Large intestine (tissue), 3 donors: ENCODE results near the gene PLEKHG3. TPM values are rescaled to one million over a fixed set of nuclear protein-coding genes. Genes with fewer than 3 reads are reported as not detected.

Experiments used
- DNase-seq, 2 donors: peaks; one replicate each; pipeline versions ENCODE4 v3.0.0 to v3.0.0-alpha.2; 2013
- H3K27ac ChIP-seq: one replicate; pipeline ENCODE4 v1.5.1; 2013; ENCODE audit warnings: low read length
- H3K27me3 ChIP-seq: 2 replicates; pipeline ENCODE4 v1.6.1; 2013; ENCODE audit warnings: low read length; ENCODE audit not compliant: control insufficient read depth, insufficient read depth
- H3K36me3 ChIP-seq: 2 replicates; pipeline ENCODE4 v1.6.1; 2013; ENCODE audit warnings: low read length; ENCODE audit not compliant: control insufficient read depth, insufficient read depth
- H3K4me1 ChIP-seq: one replicate; pipeline ENCODE4 v1.6.1; 2013; ENCODE audit warnings: low read length; ENCODE audit not compliant: control insufficient read depth, insufficient read depth
- H3K4me3 ChIP-seq: one replicate; pipeline ENCODE4 v1.5.1; 2013; ENCODE audit warnings: low read length
- H3K9me3 ChIP-seq: one replicate; pipeline ENCODE4 v1.6.1; 2013; ENCODE audit warnings: mild to moderate bottlenecking, low read depth, low read length, moderate library complexity; ENCODE audit not compliant: control insufficient read depth
- WGBS: methylation state at CpG from one replicate; pipeline ENCODE4 v1.1.5; 2013; ENCODE audit warnings: low lambda C conversion rate; ENCODE audit not compliant: insufficient coverage; 5-methylcytosine and 5-hydroxymethylcytosine counted together
- polyA plus RNA-seq: library from polyadenylated mRNA; unstranded; fragments of 120-200 nt; gene quantifications from one replicate; pipeline ENCODE4 v1.2.1, GENCODE V29; 2013

Gene PLEKHG3
- polyA plus RNA-seq, 1 donor: 56.1 TPM

DNA sequence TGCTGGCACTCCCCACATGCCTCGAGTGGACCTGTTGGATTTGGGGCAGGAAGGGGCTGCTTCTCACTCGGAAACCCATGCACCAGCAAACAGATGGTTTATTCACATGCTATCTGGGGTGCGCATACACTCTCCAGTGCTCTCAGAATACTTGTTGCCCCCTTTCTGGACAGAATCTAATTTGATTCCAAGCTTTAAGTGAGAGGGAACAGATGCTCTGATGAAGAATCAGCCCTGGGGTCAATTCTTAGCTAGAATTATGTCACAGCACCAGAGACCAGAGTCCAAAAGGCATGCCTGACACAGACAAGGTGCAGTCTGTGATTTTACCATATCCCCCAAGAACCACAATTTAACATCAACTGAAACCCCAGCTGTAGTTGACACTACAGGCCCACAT lies 91.7 kb downstream of the PLEKHG3 start:
- WGBS: no CpG with 5 or more reads among the region's 3 CpGs
- Histone ChIP-seq H3K36me3 (no peaks in the 10 kb centered on the region), H3K27ac (no peak overlapping the region), H3K9me3 (no peaks in the 10 kb centered on the region), H3K27me3 (no peaks in the 10 kb centered on the region), H3K4me1 (no peaks in the 10 kb centered on the region), H3K4me3 (no peak overlapping the region)
- no peak for DNase-seq

- no peaks in the 10 kb centered on the region for H3K4me1 ChIP-seq
- H3K27ac ChIP-seq: no peak overlapping the region
- no peak overlapping the region for H3K4me3 ChIP-seq
- no peaks in the 10 kb centered on the region for H3K36me3 ChIP-seq
- no peaks in the 10 kb centered on the region for H3K9me3 ChIP-seq
- H3K27me3 ChIP-seq: no peaks in the 10 kb centered on the region
- DNase-seq: no peak
- 60% methylated on average over 1 of the region's 11 CpGs for WGBS
Measured at GRCh38 chr14:64796369-64796768, 92.1 kb downstream of the PLEKHG3 start.

GRCh38 chr14:64799555-64799954 lies 95.3 kb downstream of the PLEKHG3 start:
- Histone ChIP-seq H3K36me3 (no peaks in the 10 kb centered on the region), H3K27ac (no peak overlapping the region), H3K4me1 (no peaks in the 10 kb centered on the region), H3K4me3 (no peak overlapping the region), H3K9me3 (no peaks in the 10 kb centered on the region), H3K27me3 (no peaks in the 10 kb centered on the region)
- DNase-seq: no peak
- WGBS: no CpG with 5 or more reads among the region's 10 CpGs

Other genes starting within 250 kb of the PLEKHG3 start
- 3.4 TPM for gene AKAP5, start 238.9 kb upstream of the PLEKHG3 start, polyA plus RNA-seq
- 11.0 TPM for gene ZBTB25, start 200.6 kb upstream of the PLEKHG3 start, polyA plus RNA-seq
- gene ZBTB1, start 199.7 kb upstream of the PLEKHG3 start, polyA plus RNA-seq: 43.4 TPM
- 27.3 TPM for gene HSPA2, start 163.7 kb upstream of the PLEKHG3 start, polyA plus RNA-seq
- gene PPP1R36, start 154.5 kb upstream of the PLEKHG3 start, polyA plus RNA-seq: 2.6 TPM
- gene SPTB, start 175.5 kb downstream of the PLEKHG3 start, polyA plus RNA-seq: 2.9 TPM
- gene CHURC1, start 210.0 kb downstream of the PLEKHG3 start, polyA plus RNA-seq: 42.3 TPM
- gene GPX2, start 238.3 kb downstream of the PLEKHG3 start, polyA plus RNA-seq: 26.6 TPM